ENCODE data around the gene SLC16A1.

The SLC16A1 gene

GRCh38 chr1:112878321-112878720 is 77.7 kb downstream of the SLC16A1 start:
- no peak for DNase-seq

- DNase-seq: no peak
These were observed 78.2 kb downstream of the SLC16A1 start for GRCh38 chr1:112877750-112878149.

GRCh38 chr1:112876315-112876714 is 79.7 kb downstream of the SLC16A1 start:
- DNase-seq: no peak

GRCh38 chr1:112872551-112872962 is 83.4 kb downstream of the SLC16A1 start:
- no peak for DNase-seq

GRCh38 chr1:112870887-112871646 is 84.9 kb downstream of the SLC16A1 start:
- no peak for DNase-seq

- DNase-seq: no peak
These were observed 86.1 kb downstream of the SLC16A1 start for GRCh38 chr1:112869895-112870294.

- DNase-seq: no peak
These were observed 87.8 kb downstream of the SLC16A1 start for GRCh38 chr1:112868191-112868590.

- DNase-seq: no peak
These were observed 89.0 kb downstream of the SLC16A1 start for GRCh38 chr1:112866981-112867380.

- no peak for DNase-seq
These were observed 89.8 kb downstream of the SLC16A1 start for GRCh38 chr1:112866151-112866550.

GRCh38 chr1:112862753-112863426 is 93.1 kb downstream of the SLC16A1 start:
- DNase-seq: no peak
